Prostate gland (tissue), 2 donors: ENCODE data around the gene TBC1D14. TPM values are rescaled to one million over a fixed set of nuclear protein-coding genes. Genes with fewer than 3 reads are reported as not detected.
A peak's percentile ranks its signal among the peaks of the same experiment; 100 is the strongest.

Experiments
- DNase-seq: peaks from one replicate; pipeline ENCODE4 v3.0.0-alpha.2; 2019; ENCODE audit warnings: low spot score
- H3K27ac ChIP-seq, 2 donors: fragments of 200-600 bp; sonication (generic); 2 replicates each; pipeline ENCODE4 v1.5.1; 2017 to 2019
- H3K27me3 ChIP-seq: fragments of 200-600 bp; sonication (generic); replicated peaks from 2 replicates; pipeline ENCODE4 v1.5.1; 2019; ENCODE audit not compliant: insufficient read depth
- H3K36me3 ChIP-seq, 2 donors: fragments of 200-600 bp; sonication (generic); 1 replicate in 1 of 2; 2 replicates in 1 of 2; pipeline versions ENCODE4 v1.5.1 to v1.8.1; 2017 to 2019
- H3K4me1 ChIP-seq: fragments of 200-600 bp; sonication (generic); replicated peaks from 2 replicates; pipeline ENCODE4 v1.5.1; 2019
- H3K4me3 ChIP-seq, 2 donors: fragments of 200-600 bp; sonication (generic); 2 replicates each; pipeline ENCODE4 v1.5.1; 2017 to 2019
- H3K9me3 ChIP-seq: fragments of 200-600 bp; sonication (generic); 2 replicates; pipeline ENCODE4 v1.5.1; 2017
- CTCF ChIP-seq, 4 experiments: fragments of 200-600 bp in 2 of 4; fragments of 450-650 bp in 2 of 4; sonication (generic) in 2 of 4; IDR thresholded peaks; 1 replicate in 3 of 4; 2 replicates in 1 of 4; pipeline ENCODE4 v1.5.1; 2016 to 2019; ENCODE audit warnings: antibody characterized with exemption in 4 of 4, mild to moderate bottlenecking in 2 of 4, moderate library complexity in 2 of 4
- POLR2A ChIP-seq: fragments of 450-650 bp; IDR thresholded peaks from one replicate; pipeline ENCODE4 v1.6.1; 2016; ENCODE audit warnings: antibody characterized with exemption, mild to moderate bottlenecking
- POLR2AphosphoS5 ChIP-seq: sonication (generic); formaldehyde crosslinking; IDR thresholded peaks from one replicate; pipeline ENCODE4 v1.6.1; 2017; ENCODE audit warnings: antibody characterized with exemption
- WGBS: methylation state at CpG from one replicate; pipeline ENCODE4 v1.1.5; 2018; 5-methylcytosine and 5-hydroxymethylcytosine counted together
- intact Hi-C: fragments of 100-400 bp; cut with DNase I; formaldehyde crosslinking; loops from one replicate; pipeline ENCODE4 v1.14.2; 2022
- total RNA-seq, 2 donors: library from RNA; depleted of rRNA; stranded (reverse); fragments of >200 nt; gene quantifications; one replicate each; pipeline ENCODE4 v1.1.0, GENCODE V29; 2016

Gene TBC1D14
- total RNA-seq, 2 donors from 2014 or later: 56.2 to 90.5 TPM

- Histone ChIP-seq H3K4me1 (peaks cover 8% of the 10 kb centered on the region), H3K4me3 (no peak overlapping the region), H3K27me3 (no peaks in the 10 kb centered on the region), H3K9me3 (no peaks in the 10 kb centered on the region), H3K36me3 (peaks cover 0 to 6% of the 10 kb centered on the region in 2 donors), H3K27ac (no peak overlapping the region)
- no peak for DNase-seq
- 97% methylated on average over 32 of the region's 32 CpGs for WGBS
- TF ChIP-seq POLR2AphosphoS5: no peak
- TF ChIP-seq CTCF (IDR thresholded peaks at IDR 0.05): no peak
- no peak for TF ChIP-seq POLR2A
- intact Hi-C loops: no loop called here
Measured at GRCh38 chr4:6923507-6923906, 13.9 kb downstream of the TBC1D14 start.

DNA sequence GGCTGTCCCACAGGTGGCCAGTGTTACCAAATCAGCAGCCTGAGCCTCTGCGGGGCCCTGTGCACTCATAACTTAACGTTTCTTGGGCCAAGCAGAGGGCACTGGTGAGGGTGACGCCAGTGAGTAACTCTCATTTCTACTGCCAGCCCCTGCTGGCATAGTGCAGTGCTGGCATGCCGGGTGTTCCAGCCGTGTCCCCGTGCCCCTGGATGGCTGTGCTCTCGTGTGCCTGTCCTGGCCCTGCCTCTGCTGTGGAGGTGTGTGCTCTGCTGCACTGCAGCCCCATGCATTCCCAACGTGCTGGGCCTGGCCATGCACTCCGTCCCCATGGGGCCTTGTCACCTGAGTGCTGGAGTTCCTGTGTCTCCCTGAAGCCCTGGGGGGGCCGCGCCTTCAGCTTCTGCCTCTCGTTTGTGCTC lies 14.7 kb downstream of the TBC1D14 start:
- Histone ChIP-seq H3K4me1 (peaks cover 8% of the 10 kb centered on the region), H3K27me3 (no peaks in the 10 kb centered on the region), H3K9me3 (no peaks in the 10 kb centered on the region), H3K4me3 (no peak overlapping the region), H3K27ac (no peak overlapping the region), H3K36me3 (peaks cover 0 to 6% of the 10 kb centered on the region in 2 donors)
- intact Hi-C loops: no loop called here
- 90% methylated on average over 11 of the region's 12 CpGs for WGBS
- no peak for DNase-seq
- TF ChIP-seq POLR2A (no peak), POLR2AphosphoS5 (no peak), CTCF (IDR thresholded peaks at IDR 0.05) (no peak)

DNA sequence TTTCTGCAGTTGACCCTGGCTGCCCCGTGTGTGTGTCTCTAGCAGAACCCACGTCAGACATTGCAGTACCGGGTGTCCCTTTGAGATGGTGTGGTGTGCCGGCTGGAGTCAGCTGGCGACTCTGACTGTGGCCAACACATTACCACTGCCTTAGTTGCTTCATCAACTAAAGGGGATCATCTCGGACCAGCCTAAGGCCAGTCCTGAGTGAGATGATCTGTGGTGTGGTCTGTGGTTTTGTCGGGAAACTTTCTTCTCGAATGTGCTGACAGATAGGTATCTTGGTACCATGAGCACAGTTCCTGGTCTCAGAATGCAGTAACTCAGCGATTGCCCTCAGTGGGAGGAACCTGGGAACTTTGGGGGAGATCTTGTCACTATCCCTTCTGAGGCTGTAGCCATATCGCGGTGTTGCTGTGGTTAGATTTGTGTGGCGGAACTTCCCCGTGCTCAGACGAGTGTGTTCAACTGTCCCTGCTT lies 15.8 kb downstream of the TBC1D14 start:
- Histone ChIP-seq H3K36me3 (peaks cover 0 to 6% of the 10 kb centered on the region in 2 donors), H3K9me3 (no peaks in the 10 kb centered on the region), H3K4me1 (peaks cover 8% of the 10 kb centered on the region), H3K27me3 (no peaks in the 10 kb centered on the region), H3K4me3 (no peak overlapping the region), H3K27ac (no peak overlapping the region)
- TF ChIP-seq POLR2A: no peak
- TF ChIP-seq CTCF (IDR thresholded peaks at IDR 0.05): no peak
- 79% methylated on average over 14 of the region's 14 CpGs for WGBS
- DNase-seq: no peak
- intact Hi-C loops: no loop called here

GRCh38 chr4:6926081-6926480 lies 16.5 kb downstream of the TBC1D14 start:
- intact Hi-C loops: no loop called here
- H3K27ac ChIP-seq: no peak overlapping the region
- TF ChIP-seq POLR2AphosphoS5 (no peak), CTCF (IDR thresholded peaks at IDR 0.05) (no peak), POLR2A (no peak)

GRCh38 chr4:6926681-6927478 lies 17.3 kb downstream of the TBC1D14 start:
- peak overlapping the region; percentile 7 to 50 for H3K27ac ChIP-seq
- no peaks in the 10 kb centered on the region for H3K27me3 ChIP-seq
- peaks cover 8% of the 10 kb centered on the region for H3K4me1 ChIP-seq
- no peaks in the 10 kb centered on the region for H3K9me3 ChIP-seq
- WGBS: 26% methylated on average over 12 of the region's 13 CpGs
- intact Hi-C loops: no loop called here
- DNase-seq: peak; percentile 71
- TF ChIP-seq POLR2A (peak; percentile 52), POLR2AphosphoS5 (peak; percentile 71), CTCF (IDR thresholded peaks at IDR 0.05) (no peak)
- no peak overlapping the region for H3K4me3 ChIP-seq
- peaks cover 0 to 6% of the 10 kb centered on the region in 2 donors for H3K36me3 ChIP-seq

More at GRCh38 chr4:6926081-6926480, 16.5 kb downstream of the TBC1D14 start:
- DNase-seq: no peak
- Histone ChIP-seq H3K36me3 (peaks cover 0 to 6% of the 10 kb centered on the region in 2 donors), H3K9me3 (no peaks in the 10 kb centered on the region), H3K27me3 (no peaks in the 10 kb centered on the region), H3K4me3 (no peak overlapping the region), H3K4me1 (peaks cover 8% of the 10 kb centered on the region)
- 83% methylated on average over 19 of the region's 19 CpGs for WGBS
